DND-41 (cell line): ENCODE results near the gene OR5H1.

Experiments
- ATAC-seq: fragments of 200-7000 bp; cut with Tn5 transposase; 3 replicates; pipeline ENCODE4 v1.9.1; 2021; ENCODE audit warnings: low read depth; ENCODE audit not compliant: insufficient read depth
- DNase-seq: peaks from one replicate; pipeline ENCODE4 v3.0.0-alpha.2; 2020
- H2AFZ ChIP-seq: 2 replicates; pipeline ENCODE4 v1.6.0; 2012; ENCODE audit warnings: low read depth, low read length
- H3K27ac ChIP-seq: 2 replicates; pipeline ENCODE4 v1.5.1; 2012; ENCODE audit warnings: low read length, inconsistent platforms
- H3K27me3 ChIP-seq: fragments of 200-600 bp; sonication (generic); 2 replicates; pipeline ENCODE4 v1.6.0; 2012; ENCODE audit warnings: low read length, mild to moderate bottlenecking, inconsistent platforms; ENCODE audit not compliant: insufficient read depth, poor library complexity
- H3K36me3 ChIP-seq: 2 replicates; pipeline ENCODE4 v1.5.1; 2012; ENCODE audit warnings: low read length, inconsistent platforms; ENCODE audit not compliant: insufficient read depth
- H3K4me1 ChIP-seq: 2 replicates; pipeline ENCODE4 v1.5.1; 2012; ENCODE audit warnings: mild to moderate bottlenecking, low read length; ENCODE audit not compliant: insufficient read depth
- H3K4me2 ChIP-seq: 2 replicates; pipeline ENCODE4 v1.6.0; 2012; ENCODE audit warnings: mild to moderate bottlenecking, moderate library complexity, low read length, inconsistent platforms; ENCODE audit not compliant: insufficient read depth
- H3K4me3 ChIP-seq, 2 experiments: fragments of 200-600 bp in 1 of 2; shearing (Covaris generic) in 1 of 2; 2 replicates each; pipeline ENCODE4 v1.5.1; 2012 to 2016; ENCODE audit warnings: inconsistent platforms in 2 of 2, low read length in 2 of 2, mild to moderate bottlenecking in 2 of 2, low read depth in 1 of 2, moderate library complexity in 1 of 2
- H3K79me2 ChIP-seq: 2 replicates; pipeline ENCODE4 v1.6.0; 2012; ENCODE audit warnings: low read length, inconsistent platforms; ENCODE audit not compliant: insufficient read depth
- H3K9ac ChIP-seq: 2 replicates; pipeline ENCODE4 v1.6.0; 2012; ENCODE audit warnings: low read depth, mild to moderate bottlenecking, inconsistent platforms, low read length, moderate library complexity
- H3K9me3 ChIP-seq: 2 replicates; pipeline ENCODE4 v1.5.1; 2012; ENCODE audit warnings: low read length, moderate library complexity, mild to moderate bottlenecking, inconsistent platforms; ENCODE audit not compliant: insufficient read depth, severe bottlenecking
- H4K20me1 ChIP-seq: 2 replicates; pipeline ENCODE4 v1.6.0; 2012; ENCODE audit warnings: low read length; ENCODE audit not compliant: insufficient read depth
- EZH2 ChIP-seq: IDR thresholded peaks from 3 replicates; pipeline ENCODE4 v1.6.1; 2012; ENCODE audit warnings: borderline replicate concordance, low read depth, mild to moderate bottlenecking, moderate library complexity, low read length, inconsistent platforms; ENCODE audit not compliant: severe bottlenecking
- TF ChIP-seq, protein P1 (sequence below): IDR thresholded peaks from 2 replicates; pipeline ENCODE4 v1.5.1; 2012; ENCODE audit warnings: borderline replicate concordance, low read length, moderate library complexity, mild to moderate bottlenecking; ENCODE audit not compliant: poor library complexity, severe bottlenecking; ENCODE audit errors: extremely low read depth

Gene OR5H1

DNA sequence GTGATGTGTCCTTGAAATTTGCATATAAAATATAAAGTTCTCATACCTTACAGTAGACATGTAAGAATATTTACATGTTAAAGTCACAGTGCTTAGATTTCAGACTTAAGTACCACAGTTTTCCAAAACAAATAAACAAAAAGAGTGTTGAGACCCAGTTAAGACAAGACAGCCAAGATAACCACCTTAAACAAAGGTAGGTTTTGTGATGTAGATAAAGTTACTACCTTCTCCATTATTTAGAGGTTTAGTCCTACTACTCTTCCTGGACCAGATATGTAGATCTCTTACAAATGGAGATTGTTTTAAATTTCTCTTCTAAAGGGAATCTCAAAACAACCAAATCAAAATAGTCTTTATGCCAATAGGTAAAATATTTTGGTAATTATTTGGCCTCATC, 51.7 kb downstream of the OR5H1 start:
- H3K4me1 ChIP-seq = no peaks in the 10 kb centered on the region
- no peak overlapping the region for H3K27ac ChIP-seq
- no peak for DNase-seq
- H3K36me3 ChIP-seq = no peaks in the 10 kb centered on the region
- no peaks in the 10 kb centered on the region for H3K79me2 ChIP-seq
- no peak overlapping the region for H2AFZ ChIP-seq
- no peaks in the 10 kb centered on the region for H3K9me3 ChIP-seq
- H4K20me1 ChIP-seq = no peaks in the 10 kb centered on the region
- H3K27me3 ChIP-seq = no peaks in the 10 kb centered on the region
- ATAC-seq = no peak
- no peak overlapping the region for H3K4me3 ChIP-seq
- H3K4me2 ChIP-seq = no peak overlapping the region
- H3K9ac ChIP-seq = no peak overlapping the region
- TF ChIP-seq, protein P1, sequence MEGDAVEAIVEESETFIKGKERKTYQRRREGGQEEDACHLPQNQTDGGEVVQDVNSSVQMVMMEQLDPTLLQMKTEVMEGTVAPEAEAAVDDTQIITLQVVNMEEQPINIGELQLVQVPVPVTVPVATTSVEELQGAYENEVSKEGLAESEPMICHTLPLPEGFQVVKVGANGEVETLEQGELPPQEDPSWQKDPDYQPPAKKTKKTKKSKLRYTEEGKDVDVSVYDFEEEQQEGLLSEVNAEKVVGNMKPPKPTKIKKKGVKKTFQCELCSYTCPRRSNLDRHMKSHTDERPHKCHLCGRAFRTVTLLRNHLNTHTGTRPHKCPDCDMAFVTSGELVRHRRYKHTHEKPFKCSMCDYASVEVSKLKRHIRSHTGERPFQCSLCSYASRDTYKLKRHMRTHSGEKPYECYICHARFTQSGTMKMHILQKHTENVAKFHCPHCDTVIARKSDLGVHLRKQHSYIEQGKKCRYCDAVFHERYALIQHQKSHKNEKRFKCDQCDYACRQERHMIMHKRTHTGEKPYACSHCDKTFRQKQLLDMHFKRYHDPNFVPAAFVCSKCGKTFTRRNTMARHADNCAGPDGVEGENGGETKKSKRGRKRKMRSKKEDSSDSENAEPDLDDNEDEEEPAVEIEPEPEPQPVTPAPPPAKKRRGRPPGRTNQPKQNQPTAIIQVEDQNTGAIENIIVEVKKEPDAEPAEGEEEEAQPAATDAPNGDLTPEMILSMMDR = no peak
- no peak for TF ChIP-seq EZH2

DNA sequence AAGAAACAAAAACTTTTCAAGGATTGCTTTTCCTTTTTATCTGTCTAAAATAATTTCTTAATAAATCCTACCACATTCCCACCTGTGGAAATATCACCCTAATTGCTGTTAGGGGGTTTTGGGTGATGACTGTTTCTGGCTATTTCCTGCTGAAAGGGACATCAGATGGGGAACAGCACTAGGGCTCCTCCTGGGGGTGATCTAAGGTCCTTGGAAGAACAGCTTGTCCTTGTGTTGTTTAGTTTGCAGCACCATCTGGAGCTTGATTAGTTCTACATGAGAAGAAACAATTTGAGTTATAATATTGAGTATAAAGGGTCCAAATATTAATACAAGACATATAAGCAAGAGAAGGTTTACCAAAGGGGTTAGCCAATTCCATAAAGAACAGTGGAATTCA, 54.7 kb downstream of the OR5H1 start:
- H3K4me2 ChIP-seq = no peak overlapping the region
- H3K9me3 ChIP-seq = no peaks in the 10 kb centered on the region
- no peak overlapping the region for H2AFZ ChIP-seq
- H3K27ac ChIP-seq = no peak overlapping the region
- DNase-seq (no peak), ATAC-seq (no peak)
- no peak overlapping the region for H3K4me3 ChIP-seq
- no peak for TF ChIP-seq EZH2
- TF ChIP-seq, protein P1 = no peak
- no peaks in the 10 kb centered on the region for H4K20me1 ChIP-seq
- no peaks in the 10 kb centered on the region for H3K79me2 ChIP-seq
- H3K9ac ChIP-seq = no peak overlapping the region
- no peaks in the 10 kb centered on the region for H3K4me1 ChIP-seq
- no peaks in the 10 kb centered on the region for H3K27me3 ChIP-seq
- H3K36me3 ChIP-seq = no peaks in the 10 kb centered on the region
